Endothelial cell of umbilical vein (primary cell): ENCODE measurements around the gene KLHL17.

Source experiments
- EZH2 ChIP-seq: IDR thresholded peaks from 2 replicates; pipeline ENCODE4 v1.6.1; 2012; ENCODE audit warnings: borderline replicate concordance, low read depth, mild to moderate bottlenecking, moderate library complexity, low read length, inconsistent platforms; ENCODE audit not compliant: severe bottlenecking
- JUN ChIP-seq: IDR thresholded peaks from 2 replicates; pipeline ENCODE4 v1.6.1; 2011; ENCODE audit warnings: borderline replicate concordance, low read depth; ENCODE audit not compliant: insufficient read length, insufficient read depth
- MYC ChIP-seq: IDR thresholded peaks from one replicate; pipeline ENCODE4 v1.6.1; 2011; ENCODE audit warnings: mild to moderate bottlenecking, low read depth, low read length
- POLR2A ChIP-seq: IDR thresholded peaks from 2 replicates; pipeline ENCODE4 v1.6.1; 2012; ENCODE audit warnings: low read depth, mild to moderate bottlenecking, control low read depth, low read length
- POLR2AphosphoS5 ChIP-seq: IDR thresholded peaks from 2 replicates; pipeline ENCODE4 v1.6.1; 2012; ENCODE audit warnings: low read depth, mild to moderate bottlenecking, control low read depth, low read length, moderate library complexity; ENCODE audit not compliant: insufficient read depth
- TF ChIP-seq, protein P1 (sequence below), 2 donors: IDR thresholded peaks; 1 replicate in 1 of 2; 2 replicates in 1 of 2; pipeline ENCODE4 v1.5.1; 2011; ENCODE audit warnings: low read length in 2 of 2, mild to moderate bottlenecking in 2 of 2, moderate library complexity in 2 of 2, control low read depth in 1 of 2, inconsistent platforms in 1 of 2, low read depth in 1 of 2; ENCODE audit not compliant: insufficient read depth in 1 of 2; ENCODE audit errors: extremely low read depth in 1 of 2

DNA sequence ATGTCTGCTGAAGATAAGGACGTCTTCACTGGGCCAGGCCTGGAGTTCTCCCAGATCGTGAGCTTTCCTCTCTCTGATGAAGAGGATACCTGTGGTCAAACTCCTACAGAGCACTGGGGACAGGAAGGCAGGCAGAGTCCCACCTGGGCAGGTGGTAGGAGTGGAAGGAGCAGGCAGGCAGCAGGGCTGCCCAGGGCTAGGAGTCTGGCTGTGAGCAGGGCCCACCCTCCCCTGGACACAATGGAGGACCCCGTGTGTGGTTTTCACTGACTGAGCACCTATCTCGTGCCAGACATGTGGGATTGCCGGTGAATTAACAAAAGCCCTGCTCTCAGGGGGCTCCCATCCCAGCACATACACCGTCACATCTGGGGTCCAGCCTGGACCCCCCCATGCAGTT lies 41.5 kb upstream of the KLHL17 start:
- TF ChIP-seq EZH2: no peak
- TF ChIP-seq, protein P1, sequence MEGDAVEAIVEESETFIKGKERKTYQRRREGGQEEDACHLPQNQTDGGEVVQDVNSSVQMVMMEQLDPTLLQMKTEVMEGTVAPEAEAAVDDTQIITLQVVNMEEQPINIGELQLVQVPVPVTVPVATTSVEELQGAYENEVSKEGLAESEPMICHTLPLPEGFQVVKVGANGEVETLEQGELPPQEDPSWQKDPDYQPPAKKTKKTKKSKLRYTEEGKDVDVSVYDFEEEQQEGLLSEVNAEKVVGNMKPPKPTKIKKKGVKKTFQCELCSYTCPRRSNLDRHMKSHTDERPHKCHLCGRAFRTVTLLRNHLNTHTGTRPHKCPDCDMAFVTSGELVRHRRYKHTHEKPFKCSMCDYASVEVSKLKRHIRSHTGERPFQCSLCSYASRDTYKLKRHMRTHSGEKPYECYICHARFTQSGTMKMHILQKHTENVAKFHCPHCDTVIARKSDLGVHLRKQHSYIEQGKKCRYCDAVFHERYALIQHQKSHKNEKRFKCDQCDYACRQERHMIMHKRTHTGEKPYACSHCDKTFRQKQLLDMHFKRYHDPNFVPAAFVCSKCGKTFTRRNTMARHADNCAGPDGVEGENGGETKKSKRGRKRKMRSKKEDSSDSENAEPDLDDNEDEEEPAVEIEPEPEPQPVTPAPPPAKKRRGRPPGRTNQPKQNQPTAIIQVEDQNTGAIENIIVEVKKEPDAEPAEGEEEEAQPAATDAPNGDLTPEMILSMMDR (IDR thresholded peaks at IDR 0.05; ENCODE audit: extremely low read depth in 1 of 2, insufficient read depth in 1 of 2, low read depth in 1 of 2, low read length in 2 of 2): no peak
- no peak for TF ChIP-seq MYC
- TF ChIP-seq POLR2AphosphoS5: no peak
- no peak for TF ChIP-seq POLR2A
- no peak for TF ChIP-seq JUN
